CD4-positive, alpha-beta memory T cell (primary cell): ENCODE data around the gene OGFOD1. TPM values are rescaled to one million over a fixed set of nuclear protein-coding genes. Genes with fewer than 3 reads are reported as not detected.

Experiments used
- CTCF ChIA-PET: fragments of 350-600 bp; sonication (Branson Sonifier 250); formaldehyde crosslinking; loops from one replicate; lab custom pipeline; 2021; ENCODE audit warnings: inconsistent platforms; ENCODE audit not compliant: partially characterized antibody; lab: Charles Lee
- POLR2A ChIA-PET: fragments of 350-600 bp; sonication (Branson Sonifier 250); formaldehyde crosslinking; loops from one replicate; lab custom pipeline; 2021; ENCODE audit not compliant: partially characterized antibody; lab: Charles Lee
- DNase-seq, 5 donors: peaks; one replicate each; pipeline versions ENCODE4 v3.0.0 to v3.0.0-alpha.2; 2020 to 2022; ENCODE audit warnings: mixed read lengths in 1 of 5
- H3K27ac ChIP-seq: one replicate; pipeline ENCODE4 v1.7.0; 2013; ENCODE audit warnings: low read depth, low read length
- H3K27me3 ChIP-seq: 2 replicates; pipeline ENCODE4 v1.7.0; 2013; ENCODE audit warnings: mild to moderate bottlenecking, low read length, moderate library complexity; ENCODE audit not compliant: insufficient read depth
- H3K36me3 ChIP-seq: 2 replicates; pipeline ENCODE4 v1.7.0; 2013; ENCODE audit warnings: mild to moderate bottlenecking, low read length, moderate library complexity; ENCODE audit not compliant: insufficient read depth
- H3K4me1 ChIP-seq: 2 replicates; pipeline ENCODE4 v1.7.0; 2013; ENCODE audit warnings: mild to moderate bottlenecking, low read length, moderate library complexity; ENCODE audit not compliant: insufficient read depth
- H3K4me3 ChIP-seq, 2 donors: one replicate each; pipeline ENCODE4 v1.7.0; 2013; ENCODE audit warnings: low read length in 2 of 2, mild to moderate bottlenecking in 1 of 2
- H3K9me3 ChIP-seq, 2 donors: one replicate each; pipeline ENCODE4 v1.7.0; 2013; ENCODE audit warnings: low read length in 2 of 2, control low read depth in 1 of 2; ENCODE audit not compliant: control insufficient read depth in 1 of 2
- H3K27ac Mint-ChIP-seq, 7 donors: one replicate each; pipeline ENCODE4 v1.8.0; 2020 to 2021; ENCODE audit warnings: mixed read lengths in 7 of 7, mild to moderate bottlenecking in 6 of 7, inconsistent platforms in 3 of 7, moderate library complexity in 3 of 7
- H3K27me3 Mint-ChIP-seq, 2 donors: one replicate each; pipeline ENCODE4 v1.8.0; 2020 to 2021; ENCODE audit warnings: mixed read lengths in 2 of 2
- H3K36me3 Mint-ChIP-seq, 2 donors: one replicate each; pipeline ENCODE4 v1.8.0; 2020 to 2021; ENCODE audit warnings: mixed read lengths in 2 of 2, inconsistent platforms in 1 of 2, mild to moderate bottlenecking in 1 of 2
- H3K4me1 Mint-ChIP-seq, 4 donors: one replicate each; pipeline ENCODE4 v1.8.0; 2020 to 2021; ENCODE audit warnings: mixed read lengths in 4 of 4, mild to moderate bottlenecking in 1 of 4
- H3K4me3 Mint-ChIP-seq, 8 donors: one replicate each; pipeline ENCODE4 v1.8.0; 2020 to 2021; ENCODE audit warnings: mixed read lengths in 8 of 8, mild to moderate bottlenecking in 7 of 8, moderate library complexity in 6 of 8, inconsistent platforms in 3 of 8
- H3K9me3 Mint-ChIP-seq, 8 donors: one replicate each; pipeline ENCODE4 v1.8.0; 2020 to 2021; ENCODE audit warnings: mixed read lengths in 8 of 8, mild to moderate bottlenecking in 5 of 8, inconsistent platforms in 3 of 8, moderate library complexity in 1 of 8
- intact Hi-C: fragments of 100-400 bp; cut with micrococcal nuclease; formaldehyde crosslinking; loops from one replicate; pipeline ENCODE4 v1.15.1; 2023
- polyA plus RNA-seq, 2 donors: library from polyadenylated mRNA; unstranded; fragments of 300-500 nt; fragmentation: Illumina TruSeq; gene quantifications; one replicate each; pipeline ENCODE4 v1.2.3, GENCODE V29; 2021
- total RNA-seq, 2 experiments: library from RNA; stranded (reverse); gene quantifications; one replicate each; pipeline ENCODE4 v1.2.3, GENCODE V29; 2021

Gene OGFOD1
- total and polyA plus RNA-seq, 4 experiments from 2014 or later = 42.7 to 151 (median 81.3) TPM

- Histone ChIP-seq H3K27ac (peak within 1 kb of the TSS; percentile 73), H3K36me3 (no peaks in the 10 kb centered on the region), H3K9me3 (no peaks in the 10 kb centered on the region), H3K27me3 (no peaks in the 10 kb centered on the region), H3K4me3 (peak within 1 kb of the TSS; percentile 63 to 93), H3K4me1 (peaks cover 37% of the 10 kb centered on the region)
- no peaks in the 10 kb centered on the region for H3K27me3 Mint-ChIP-seq
- no peaks in the 10 kb centered on the region for H3K36me3 Mint-ChIP-seq
- intact Hi-C loops = loop anchor here (1.0 kb wide), 1 partner anchor 68 kb away; the partner anchor contains the start of genes NUDT21 and OGFOD1
- ChIA-PET CTCF (interaction anchor here (0.6 to 1.6 kb wide), 2 partner anchors 183 to 227 kb away, joined by 4 to 7 read pairs; no protein-coding TSS in a partner anchor), POLR2A (interaction anchor here (0.6 to 1.8 kb wide), 10 partner anchors 8 to 412 kb away, joined by 3 to 11 read pairs (median 4); partner anchors contain the start of genes MT2A, NUDT21 and OGFOD1)
- H3K27ac Mint-ChIP-seq = peak within 1 kb of the TSS; percentile 82 to 93 (median 92)
- peak; percentile 88 to 92 (median 91) for DNase-seq
- H3K4me3 Mint-ChIP-seq = peak within 1 kb of the TSS; percentile 86 to 90 (median 88)
- peaks cover 37 to 59% (median 44%) of the 10 kb centered on the region in 4 donors for H3K4me1 Mint-ChIP-seq
- H3K9me3 Mint-ChIP-seq = peaks cover 0 to 4% (median 0%) of the 10 kb centered on the region in 8 donors
Observed at GRCh38 chr16:56519459-56520250, 68.3 kb downstream of the OGFOD1 start, which contains the start of gene BBS2. TSS of gene BBS2 (minus strand) at chr16:56520024. CDS start at chr16:56519862, 162 bp downstream.

DNA sequence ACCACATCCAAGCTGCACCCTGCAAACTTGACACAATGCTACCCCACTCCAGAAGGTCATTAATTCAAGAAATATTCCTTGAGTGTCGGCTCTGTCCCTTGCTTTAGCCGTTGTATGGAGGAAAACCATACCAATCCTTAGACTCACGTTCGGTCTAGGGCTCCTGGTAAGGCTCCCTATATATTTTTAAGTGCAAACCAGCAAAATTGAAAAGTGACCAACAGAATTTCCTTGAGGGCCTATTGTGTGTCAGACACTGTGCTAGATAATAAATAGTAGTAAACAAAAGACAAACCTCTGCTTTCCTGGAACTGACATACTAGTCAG is 68.9 kb downstream of the OGFOD1 start:
- Mint-ChIP-seq H3K27ac (peak overlapping the region; percentile 82 to 93 (median 92)), H3K36me3 (no peaks in the 10 kb centered on the region), H3K27me3 (no peaks in the 10 kb centered on the region), H3K9me3 (peaks cover 0 to 4% (median 0%) of the 10 kb centered on the region in 8 donors), H3K4me1 (peaks cover 32 to 53% (median 39%) of the 10 kb centered on the region in 4 donors), H3K4me3 (peak overlapping the region; percentile 86 to 90 (median 88))
- H3K27me3 ChIP-seq = no peaks in the 10 kb centered on the region
- H3K4me1 ChIP-seq = peaks cover 37% of the 10 kb centered on the region
- H3K36me3 ChIP-seq = no peaks in the 10 kb centered on the region
- ChIA-PET POLR2A (interaction anchor here (0.6 to 1.8 kb wide), 8 partner anchors 9 to 411 kb away, joined by 3 to 11 read pairs (median 4); partner anchors contain the start of genes MT2A, NUDT21 and OGFOD1), CTCF (interaction anchor here (0.6 to 1.6 kb wide), 2 partner anchors 182 to 226 kb away, joined by 4 to 7 read pairs; no protein-coding TSS in a partner anchor)
- no peaks in the 10 kb centered on the region for H3K9me3 ChIP-seq
- intact Hi-C loops = loop anchor here (1.0 kb wide), 1 partner anchor 69 kb away; the partner anchor contains the start of genes NUDT21 and OGFOD1
- H3K27ac ChIP-seq = peak overlapping the region; percentile 73
- H3K4me3 ChIP-seq = peak overlapping the region in 1 of 2 donors; percentile 93
- no peak for DNase-seq

DNA sequence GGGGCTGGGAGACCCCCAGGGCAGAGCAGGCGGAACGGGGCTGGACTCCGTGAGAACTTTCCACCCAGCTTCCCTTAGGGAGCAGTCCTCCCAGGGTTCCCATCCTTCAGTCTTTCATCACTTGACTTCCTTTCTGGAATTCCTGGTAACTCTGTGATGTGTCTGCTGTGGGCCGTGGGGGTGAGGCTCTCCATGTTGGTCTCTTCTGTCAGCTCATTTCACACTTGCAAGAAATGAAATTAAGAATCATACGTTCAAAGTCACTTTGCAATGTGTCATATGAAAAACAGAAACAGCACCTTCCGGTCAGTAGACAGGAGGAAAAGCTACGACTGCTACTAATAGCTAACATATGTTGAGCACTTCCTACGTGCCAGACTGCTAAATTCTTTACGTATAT is 73.9 kb downstream of the OGFOD1 start:
- ChIA-PET CTCF (no interaction called here), POLR2A (no interaction called here)
- peaks cover 0 to 4% (median 0%) of the 10 kb centered on the region in 8 donors for H3K9me3 Mint-ChIP-seq
- Histone ChIP-seq H3K4me1 (peaks cover 9% of the 10 kb centered on the region), H3K27me3 (no peaks in the 10 kb centered on the region), H3K27ac (no peak overlapping the region), H3K9me3 (no peaks in the 10 kb centered on the region), H3K4me3 (no peak overlapping the region), H3K36me3 (no peaks in the 10 kb centered on the region)
- no peak overlapping the region for H3K4me3 Mint-ChIP-seq
- H3K4me1 Mint-ChIP-seq = peaks cover 5 to 7% (median 6%) of the 10 kb centered on the region in 4 donors
- DNase-seq = no peak
- H3K27ac Mint-ChIP-seq = peak overlapping the region in 1 of 7 donors; percentile 48
- no peaks in the 10 kb centered on the region for H3K36me3 Mint-ChIP-seq
- H3K27me3 Mint-ChIP-seq = peaks cover 0 to 2% of the 10 kb centered on the region in 2 donors
- intact Hi-C loops = no loop called here

Other genes starting within 250 kb of the OGFOD1 start
- gene AMFR, start 26.0 kb upstream of the OGFOD1 start, total RNA-seq = 10 to 100 TPM; 59.8 to 67.6 TPM
- 10 to 100 TPM; 45.7 to 61.0 TPM for gene AMFR, start 26.0 kb upstream of the OGFOD1 start, polyA plus RNA-seq
- gene NUDT21, start 222 bp upstream of the OGFOD1 start, total RNA-seq = 100 to 1,000 TPM; 109 to 110 TPM
- 10 to 100 TPM; 78.3 to 98.4 TPM for gene NUDT21, start 222 bp upstream of the OGFOD1 start, polyA plus RNA-seq
- 10 to 100 TPM; 95.8 to 96.0 TPM for gene BBS2, start 68.5 kb downstream of the OGFOD1 start, total RNA-seq
- 10 to 100 TPM; 36.6 to 39.2 TPM for gene BBS2, start 68.5 kb downstream of the OGFOD1 start, polyA plus RNA-seq
- not detected for gene MT4, start 113.5 kb downstream of the OGFOD1 start, total RNA-seq
- gene MT4, start 113.5 kb downstream of the OGFOD1 start, polyA plus RNA-seq = not detected
- not detected for gene MT3, start 138.0 kb downstream of the OGFOD1 start, total RNA-seq
- 1 to 10 TPM in 1 of 2 donors, not detected in 1; 1.1 TPM for gene MT3, start 138.0 kb downstream of the OGFOD1 start, polyA plus RNA-seq
- 10 to 100 TPM; 15.8 to 17.7 TPM for gene MT2A, start 157.0 kb downstream of the OGFOD1 start, total RNA-seq
- gene MT2A, start 157.0 kb downstream of the OGFOD1 start, polyA plus RNA-seq = 100 to 1,000 TPM in 1 of 2 donors, 10 to 100 TPM in 1; 87.5 to 226 TPM
- not detected for gene MT1E, start 174.2 kb downstream of the OGFOD1 start, total RNA-seq
- gene MT1E, start 174.2 kb downstream of the OGFOD1 start, polyA plus RNA-seq = 10 to 100 TPM in 1 of 2 donors, 1 to 10 TPM in 1; 6.8 to 16.0 TPM
- not detected for gene MT1M, start 181.1 kb downstream of the OGFOD1 start, total RNA-seq
- gene MT1M, start 181.1 kb downstream of the OGFOD1 start, polyA plus RNA-seq = not detected
- gene MT1A, start 187.1 kb downstream of the OGFOD1 start, total RNA-seq = not detected
- gene MT1A, start 187.1 kb downstream of the OGFOD1 start, polyA plus RNA-seq = not detected
- gene MT1B, start 200.3 kb downstream of the OGFOD1 start, total RNA-seq = not detected
- gene MT1B, start 200.3 kb downstream of the OGFOD1 start, polyA plus RNA-seq = not detected
- 10 to 100 TPM in 1 of 2 experiments, 1 to 10 TPM in 1; 8.3 to 12.9 TPM for gene MT1F, start 206.4 kb downstream of the OGFOD1 start, total RNA-seq
- 10 to 100 TPM; 12.0 to 28.9 TPM for gene MT1F, start 206.4 kb downstream of the OGFOD1 start, polyA plus RNA-seq
- not detected for gene MT1G, start 216.5 kb downstream of the OGFOD1 start, total RNA-seq
- gene MT1G, start 216.5 kb downstream of the OGFOD1 start, polyA plus RNA-seq = 1 to 10 TPM in 1 of 2 donors, not detected in 1; 1.3 TPM
- gene MT1H, start 218.3 kb downstream of the OGFOD1 start, total RNA-seq = under 1 TPM in 1 of 2 experiments, not detected in 1; 0.78 TPM
- gene MT1H, start 218.3 kb downstream of the OGFOD1 start, polyA plus RNA-seq = not detected
- gene MT1X, start 230.9 kb downstream of the OGFOD1 start, total RNA-seq = 10 to 100 TPM; 21.0 to 23.7 TPM
- 100 to 1,000 TPM in 1 of 2 donors, 10 to 100 TPM in 1; 76.0 to 146 TPM for gene MT1X, start 230.9 kb downstream of the OGFOD1 start, polyA plus RNA-seq